ENCODE data around the gene SLC17A9. TPM values are rescaled to one million over a fixed set of nuclear protein-coding genes. Genes with fewer than 3 reads are reported as not detected.

SLC17A9 gene
- total RNA-seq, 4 donors from 2014 or later, result 0.10 to 2.1 (median 0.66) TPM

GRCh38 chr20:62984666-62985443 lies 32.3 kb downstream of the SLC17A9 start:
- no peak overlapping the region for H3K27ac ChIP-seq
- TF ChIP-seq POLR2AphosphoS5 (IDR thresholded peaks at IDR 0.05) (no peak), POLR2A (IDR thresholded peaks at IDR 0.05) (no peak), EP300 (IDR thresholded peaks at IDR 0.05) (no peak), CTCF (IDR thresholded peaks at IDR 0.05) (no peak)
- DNase-seq (ENCODE audit: low spot score in 2 of 2), result no peak
- no peaks in the 10 kb centered on the region for H3K9me3 ChIP-seq
- H3K4me1 ChIP-seq, result peaks cover 9% of the 10 kb centered on the region
- peaks cover 94% of the 10 kb centered on the region for H3K27me3 ChIP-seq
- H3K4me3 ChIP-seq, result no peak overlapping the region
- H3K36me3 ChIP-seq, result no peaks in the 10 kb centered on the region
- 82% methylated on average over 13 of the region's 18 CpGs for WGBS

GRCh38 chr20:62985444-62985778 lies 32.9 kb downstream of the SLC17A9 start:
- DNase-seq (ENCODE audit: low spot score in 2 of 2), result no peak
- Histone ChIP-seq H3K36me3 (no peaks in the 10 kb centered on the region), H3K27me3 (peaks cover 92% of the 10 kb centered on the region), H3K4me1 (peaks cover 4% of the 10 kb centered on the region), H3K9me3 (no peaks in the 10 kb centered on the region), H3K27ac (no peak overlapping the region), H3K4me3 (no peak overlapping the region)
- 64% methylated on average over 9 of the region's 14 CpGs for WGBS
- TF ChIP-seq EP300 (IDR thresholded peaks at IDR 0.05), result no peak
- no peak for TF ChIP-seq CTCF (IDR thresholded peaks at IDR 0.05)
- TF ChIP-seq POLR2A (IDR thresholded peaks at IDR 0.05), result no peak
- TF ChIP-seq POLR2AphosphoS5 (IDR thresholded peaks at IDR 0.05), result no peak

- H3K9me3 ChIP-seq, result no peaks in the 10 kb centered on the region
- DNase-seq (ENCODE audit: low spot score in 2 of 2), result no peak
- peaks cover 92% of the 10 kb centered on the region for H3K27me3 ChIP-seq
- WGBS, result 70% methylated on average over 6 of the region's 6 CpGs
- H3K4me3 ChIP-seq, result no peak overlapping the region
- no peaks in the 10 kb centered on the region for H3K4me1 ChIP-seq
- TF ChIP-seq EP300 (IDR thresholded peaks at IDR 0.05), result no peak
- TF ChIP-seq CTCF (IDR thresholded peaks at IDR 0.05), result no peak
- TF ChIP-seq POLR2A (IDR thresholded peaks at IDR 0.05), result no peak
- TF ChIP-seq POLR2AphosphoS5 (IDR thresholded peaks at IDR 0.05), result no peak
- no peak overlapping the region for H3K27ac ChIP-seq
- H3K36me3 ChIP-seq, result no peaks in the 10 kb centered on the region
Observed at GRCh38 chr20:62986257-62986800, 33.8 kb downstream of the SLC17A9 start.

- Histone ChIP-seq H3K9me3 (no peaks in the 10 kb centered on the region), H3K27ac (no peak overlapping the region), H3K4me1 (no peaks in the 10 kb centered on the region), H3K27me3 (peaks cover 92% of the 10 kb centered on the region), H3K4me3 (no peak overlapping the region), H3K36me3 (no peaks in the 10 kb centered on the region)
- WGBS, result 46% methylated on average over 9 of the region's 10 CpGs
- no peak for DNase-seq (ENCODE audit: low spot score in 2 of 2)
- TF ChIP-seq CTCF (IDR thresholded peaks at IDR 0.05) (no peak), POLR2AphosphoS5 (IDR thresholded peaks at IDR 0.05) (no peak), EP300 (IDR thresholded peaks at IDR 0.05) (no peak), POLR2A (IDR thresholded peaks at IDR 0.05) (no peak)
Observed at GRCh38 chr20:62987114-62987513, 34.6 kb downstream of the SLC17A9 start.

- Histone ChIP-seq H3K27ac (no peak overlapping the region), H3K9me3 (no peaks in the 10 kb centered on the region), H3K4me1 (no peaks in the 10 kb centered on the region), H3K36me3 (no peaks in the 10 kb centered on the region), H3K27me3 (peaks cover 81% of the 10 kb centered on the region), H3K4me3 (peak overlapping the region; percentile 29)
- no peak for TF ChIP-seq POLR2A (IDR thresholded peaks at IDR 0.05)
- 53% methylated on average over 11 of the region's 11 CpGs for WGBS
- DNase-seq (ENCODE audit: low spot score in 2 of 2), result no peak
Observed at GRCh38 chr20:62989201-62989601, 36.7 kb downstream of the SLC17A9 start.
